K562 (cell line): ENCODE data around the gene HAUS2. TPM values are rescaled to one million over a fixed set of nuclear protein-coding genes. Genes with fewer than 3 reads are reported as not detected.

Experiments
- BCOR ChIP-seq: fragments of 450-650 bp; IDR thresholded peaks from 2 replicates; pipeline ENCODE4 v1.6.1; 2016
- BDP1 ChIP-seq: IDR thresholded peaks from 3 replicates; pipeline ENCODE4 v1.6.1; 2011; ENCODE audit not compliant: insufficient read length, insufficient read depth
- DACH1 ChIP-seq: fragments of 450-650 bp; IDR thresholded peaks from 2 replicates; pipeline ENCODE4 v1.6.1; 2018; ENCODE audit not compliant: partially characterized antibody
- EP300 ChIP-seq: IDR thresholded peaks from 2 replicates; pipeline ENCODE4 v1.6.1; 2012; ENCODE audit warnings: low read length, improper control_type of control experiment
- FOXJ2 ChIP-seq: fragments of 200-800 bp; sonication (Bioruptor generic); IDR thresholded peaks from 2 replicates; pipeline ENCODE4 v1.6.1; 2016; ENCODE audit warnings: missing genetic modification characterization, missing compliant biosample characterization
- FOXP1 ChIP-seq: sonication (generic); formaldehyde crosslinking; IDR thresholded peaks from 2 replicates; pipeline ENCODE4 v1.8.0; 2022; ENCODE audit warnings: mild to moderate bottlenecking, missing genetic modification reagents
- HLTF ChIP-seq: fragments of 450-650 bp; IDR thresholded peaks from 2 replicates; pipeline ENCODE4 v1.6.1; 2016
- POU5F1 ChIP-seq: fragments of 150-350 bp; IDR thresholded peaks from 2 replicates; pipeline ENCODE4 v1.6.1; 2014; ENCODE audit warnings: borderline replicate concordance, low read length, low read depth, mild to moderate bottlenecking; ENCODE audit not compliant: partially characterized antibody
- RBBP5 ChIP-seq: fragments of 200-600 bp; sonication (generic); IDR thresholded peaks from 2 replicates; pipeline ENCODE4 v1.6.1; 2012; ENCODE audit warnings: borderline replicate concordance, mild to moderate bottlenecking, low read length, control low read depth, inconsistent platforms; ENCODE audit not compliant: insufficient read depth, poor library complexity, severe bottlenecking
- SIX5 ChIP-seq, 2 experiments: IDR thresholded peaks; 2 replicates each; pipeline ENCODE4 v1.6.1; 2011; ENCODE audit warnings: low read length in 2 of 2, borderline replicate concordance in 1 of 2, low read depth in 1 of 2, mild to moderate bottlenecking in 1 of 2, moderate library complexity in 1 of 2; ENCODE audit not compliant: insufficient read depth in 1 of 2
- SOX6 ChIP-seq: fragments of 450-650 bp; IDR thresholded peaks from 2 replicates; pipeline ENCODE4 v1.6.1; 2014; ENCODE audit warnings: mild to moderate bottlenecking
- SP2 ChIP-seq: IDR thresholded peaks from 2 replicates; pipeline ENCODE4 v1.6.1; 2011; ENCODE audit warnings: mild to moderate bottlenecking, low read depth, low read length, moderate library complexity; ENCODE audit not compliant: poor library complexity, severe bottlenecking; ENCODE audit errors: extremely low read depth
- TRIM24 ChIP-seq, 2 experiments: fragments of 450-650 bp; IDR thresholded peaks; 2 replicates each; pipeline ENCODE4 v1.6.1; 2016
- ZNF217 ChIP-seq: sonication (generic); formaldehyde crosslinking; IDR thresholded peaks from 2 replicates; pipeline ENCODE4 v1.8.0; 2022; ENCODE audit warnings: mild to moderate bottlenecking, missing genetic modification reagents
- ZNF561 ChIP-seq: fragments of 450-650 bp; formaldehyde crosslinking; conservative IDR thresholded peaks from 2 replicates; pipeline ENCODE4 v1.4.0; 2020; ENCODE audit warnings: mild to moderate bottlenecking, moderate library complexity
- polyA plus RNA-seq, 8 experiments: library from polyadenylated mRNA; depleted of rRNA in 4 of 8; stranded (reverse) in 5 of 8; unstranded in 3 of 8; fragments of >200 nt; fragmentation: Nextera tagmentation in 2 of 8; fragmentation: Illumina TruSeq in 1 of 8; extraction: Ambion mirVana in 2 of 8; extraction: Trizol in 1 of 8; gene quantifications; 2 replicates each; pipeline versions ENCODE4 v1.2.1 to v1.2.3, GENCODE V29; 2011 to 2014; ENCODE audit warnings: inconsistent platforms in 1 of 8, missing spikeins in 1 of 8
- total RNA-seq, 7 experiments: library from RNA; depleted of rRNA in 6 of 7; stranded (reverse); fragments of >200 nt in 6 of 7; fragmentation: Illumina TruSeq in 2 of 7; extraction: Trizol in 2 of 7; gene quantifications; 2 replicates each; pipeline versions ENCODE4 v1.2.1 to v1.2.3, GENCODE V29; 2011 to 2021; ENCODE audit warnings: low replicate concordance in 1 of 7
- TF ChIP-seq, protein P1 (sequence below): fragments of 450-650 bp; IDR thresholded peaks from 2 replicates; pipeline ENCODE4 v1.6.1; 2017; ENCODE audit warnings: antibody characterized with exemption, mild to moderate bottlenecking
- TF ChIP-seq, protein P2 (sequence below): fragments of 250-450 bp; sonication (Bioruptor Pico); IDR thresholded peaks from 2 replicates; pipeline ENCODE4 v1.5.0; 2020; ENCODE audit warnings: mild to moderate bottlenecking, borderline replicate concordance
- TF ChIP-seq, protein P3 (sequence below): fragments of 250-450 bp; sonication (Bioruptor Pico); IDR thresholded peaks from 2 replicates; pipeline ENCODE4 v1.8.0; 2022; ENCODE audit warnings: inconsistent platforms, mild to moderate bottlenecking, moderate library complexity, borderline replicate concordance
- TF ChIP-seq, protein P4 (sequence below): fragments of 450-650 bp; conservative IDR thresholded peaks from 2 replicates; pipeline ENCODE4 v1.6.1; 2016; ENCODE audit warnings: missing genetic modification characterization, low read depth, mild to moderate bottlenecking, control low read depth, missing compliant biosample characterization

HAUS2 gene
- total and polyA plus RNA-seq, 9 of the 15 experiments (the other 6 are each of a cell fraction or from before 2014, with no cell fraction given), result 30.6 to 64.9 (median 54.1) TPM

DNA sequence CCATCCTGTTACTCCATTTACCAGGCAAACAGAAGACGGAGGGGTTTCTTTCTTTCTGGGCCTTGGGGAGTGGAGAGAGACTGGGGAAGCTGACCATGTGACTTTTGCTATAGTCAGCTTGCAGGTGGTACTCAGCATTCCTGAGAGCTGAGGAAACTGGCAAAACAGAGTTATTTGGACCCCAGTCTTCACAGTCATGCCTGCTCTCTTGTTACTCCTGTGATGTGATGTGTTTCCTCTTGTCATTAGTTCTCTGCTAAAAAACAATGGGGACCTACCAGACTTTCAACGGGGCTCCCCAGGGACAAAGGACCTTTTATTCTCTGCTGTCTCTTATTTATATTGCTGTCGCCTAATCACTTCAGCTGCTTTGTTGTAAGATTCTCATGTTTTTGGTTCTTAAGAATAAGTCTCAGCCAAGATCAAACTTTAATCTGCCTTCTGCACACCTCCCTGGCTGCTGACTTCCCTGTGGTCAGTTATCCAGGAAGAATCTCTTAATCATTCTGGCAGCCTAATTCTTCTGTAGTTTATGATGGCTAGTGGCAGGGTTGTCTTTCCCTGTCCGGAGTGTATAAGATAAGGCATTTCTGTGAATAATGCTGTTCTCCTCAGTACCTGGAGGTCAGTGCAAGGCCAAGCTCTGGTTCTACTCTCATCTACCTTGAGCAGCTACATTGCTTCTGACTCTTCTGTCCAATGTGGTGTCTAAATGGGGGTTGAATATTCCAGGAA, 35.6 kb downstream of the HAUS2 start (continued):
- TF ChIP-seq, protein P1, sequence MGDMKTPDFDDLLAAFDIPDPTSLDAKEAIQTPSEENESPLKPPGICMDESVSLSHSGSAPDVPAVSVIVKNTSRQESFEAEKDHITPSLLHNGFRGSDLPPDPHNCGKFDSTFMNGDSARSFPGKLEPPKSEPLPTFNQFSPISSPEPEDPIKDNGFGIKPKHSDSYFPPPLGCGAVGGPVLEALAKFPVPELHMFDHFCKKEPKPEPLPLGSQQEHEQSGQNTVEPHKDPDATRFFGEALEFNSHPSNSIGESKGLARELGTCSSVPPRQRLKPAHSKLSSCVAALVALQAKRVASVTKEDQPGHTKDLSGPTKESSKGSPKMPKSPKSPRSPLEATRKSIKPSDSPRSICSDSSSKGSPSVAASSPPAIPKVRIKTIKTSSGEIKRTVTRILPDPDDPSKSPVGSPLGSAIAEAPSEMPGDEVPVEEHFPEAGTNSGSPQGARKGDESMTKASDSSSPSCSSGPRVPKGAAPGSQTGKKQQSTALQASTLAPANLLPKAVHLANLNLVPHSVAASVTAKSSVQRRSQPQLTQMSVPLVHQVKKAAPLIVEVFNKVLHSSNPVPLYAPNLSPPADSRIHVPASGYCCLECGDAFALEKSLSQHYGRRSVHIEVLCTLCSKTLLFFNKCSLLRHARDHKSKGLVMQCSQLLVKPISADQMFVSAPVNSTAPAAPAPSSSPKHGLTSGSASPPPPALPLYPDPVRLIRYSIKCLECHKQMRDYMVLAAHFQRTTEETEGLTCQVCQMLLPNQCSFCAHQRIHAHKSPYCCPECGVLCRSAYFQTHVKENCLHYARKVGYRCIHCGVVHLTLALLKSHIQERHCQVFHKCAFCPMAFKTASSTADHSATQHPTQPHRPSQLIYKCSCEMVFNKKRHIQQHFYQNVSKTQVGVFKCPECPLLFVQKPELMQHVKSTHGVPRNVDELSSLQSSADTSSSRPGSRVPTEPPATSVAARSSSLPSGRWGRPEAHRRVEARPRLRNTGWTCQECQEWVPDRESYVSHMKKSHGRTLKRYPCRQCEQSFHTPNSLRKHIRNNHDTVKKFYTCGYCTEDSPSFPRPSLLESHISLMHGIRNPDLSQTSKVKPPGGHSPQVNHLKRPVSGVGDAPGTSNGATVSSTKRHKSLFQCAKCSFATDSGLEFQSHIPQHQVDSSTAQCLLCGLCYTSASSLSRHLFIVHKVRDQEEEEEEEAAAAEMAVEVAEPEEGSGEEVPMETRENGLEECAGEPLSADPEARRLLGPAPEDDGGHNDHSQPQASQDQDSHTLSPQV, result no peak
- TF ChIP-seq SIX5 (IDR thresholded peaks at IDR 0.05; ENCODE audit: borderline replicate concordance in 1 of 2, insufficient read depth in 1 of 2, low read depth in 1 of 2, low read length in 2 of 2) (no peak), ZNF561 (no peak), ZNF217 (CRISPR knock-in tag) (no peak), TRIM24 (IDR thresholded peaks at IDR 0.05) (peak; percentile 43 to 50; a peak in 1 of 4 replicates), FOXJ2 (tag) (peak; percentile 28; the same call in 1 of the 2 replicates), SOX6 (peak; percentile 96), EP300 (peak; percentile 92), BDP1 (no peak), FOXP1 (no peak), BCOR (no peak), RBBP5 (no peak), DACH1 (no peak), HLTF (no peak), SP2 (no peak), POU5F1 (no peak)
- TF ChIP-seq, protein P2, sequence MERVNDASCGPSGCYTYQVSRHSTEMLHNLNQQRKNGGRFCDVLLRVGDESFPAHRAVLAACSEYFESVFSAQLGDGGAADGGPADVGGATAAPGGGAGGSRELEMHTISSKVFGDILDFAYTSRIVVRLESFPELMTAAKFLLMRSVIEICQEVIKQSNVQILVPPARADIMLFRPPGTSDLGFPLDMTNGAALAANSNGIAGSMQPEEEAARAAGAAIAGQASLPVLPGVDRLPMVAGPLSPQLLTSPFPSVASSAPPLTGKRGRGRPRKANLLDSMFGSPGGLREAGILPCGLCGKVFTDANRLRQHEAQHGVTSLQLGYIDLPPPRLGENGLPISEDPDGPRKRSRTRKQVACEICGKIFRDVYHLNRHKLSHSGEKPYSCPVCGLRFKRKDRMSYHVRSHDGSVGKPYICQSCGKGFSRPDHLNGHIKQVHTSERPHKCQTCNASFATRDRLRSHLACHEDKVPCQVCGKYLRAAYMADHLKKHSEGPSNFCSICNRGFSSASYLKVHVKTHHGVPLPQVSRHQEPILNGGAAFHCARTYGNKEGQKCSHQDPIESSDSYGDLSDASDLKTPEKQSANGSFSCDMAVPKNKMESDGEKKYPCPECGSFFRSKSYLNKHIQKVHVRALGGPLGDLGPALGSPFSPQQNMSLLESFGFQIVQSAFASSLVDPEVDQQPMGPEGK, result no peak
- TF ChIP-seq, protein P3, sequence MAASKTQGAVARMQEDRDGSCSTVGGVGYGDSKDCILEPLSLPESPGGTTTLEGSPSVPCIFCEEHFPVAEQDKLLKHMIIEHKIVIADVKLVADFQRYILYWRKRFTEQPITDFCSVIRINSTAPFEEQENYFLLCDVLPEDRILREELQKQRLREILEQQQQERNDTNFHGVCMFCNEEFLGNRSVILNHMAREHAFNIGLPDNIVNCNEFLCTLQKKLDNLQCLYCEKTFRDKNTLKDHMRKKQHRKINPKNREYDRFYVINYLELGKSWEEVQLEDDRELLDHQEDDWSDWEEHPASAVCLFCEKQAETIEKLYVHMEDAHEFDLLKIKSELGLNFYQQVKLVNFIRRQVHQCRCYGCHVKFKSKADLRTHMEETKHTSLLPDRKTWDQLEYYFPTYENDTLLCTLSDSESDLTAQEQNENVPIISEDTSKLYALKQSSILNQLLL (CRISPR knock-in tag), result no peak
- TF ChIP-seq, protein P4, sequence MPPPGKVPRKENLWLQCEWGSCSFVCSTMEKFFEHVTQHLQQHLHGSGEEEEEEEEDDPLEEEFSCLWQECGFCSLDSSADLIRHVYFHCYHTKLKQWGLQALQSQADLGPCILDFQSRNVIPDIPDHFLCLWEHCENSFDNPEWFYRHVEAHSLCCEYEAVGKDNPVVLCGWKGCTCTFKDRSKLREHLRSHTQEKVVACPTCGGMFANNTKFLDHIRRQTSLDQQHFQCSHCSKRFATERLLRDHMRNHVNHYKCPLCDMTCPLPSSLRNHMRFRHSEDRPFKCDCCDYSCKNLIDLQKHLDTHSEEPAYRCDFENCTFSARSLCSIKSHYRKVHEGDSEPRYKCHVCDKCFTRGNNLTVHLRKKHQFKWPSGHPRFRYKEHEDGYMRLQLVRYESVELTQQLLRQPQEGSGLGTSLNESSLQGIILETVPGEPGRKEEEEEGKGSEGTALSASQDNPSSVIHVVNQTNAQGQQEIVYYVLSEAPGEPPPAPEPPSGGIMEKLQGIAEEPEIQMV (tag), result no peak; the same call in 1 of the 2 replicates
